ENCODE results near the gene PAH.

The PAH gene

GRCh38 chr12:102917026-102917787 lies at the start of gene PAH:
Gene PAH (minus strand): TSS chr12:102917244. CDS start chr12:102917130, 114 bp downstream.
- no peak for DNase-seq (ENCODE audit: low read depth)

DNA sequence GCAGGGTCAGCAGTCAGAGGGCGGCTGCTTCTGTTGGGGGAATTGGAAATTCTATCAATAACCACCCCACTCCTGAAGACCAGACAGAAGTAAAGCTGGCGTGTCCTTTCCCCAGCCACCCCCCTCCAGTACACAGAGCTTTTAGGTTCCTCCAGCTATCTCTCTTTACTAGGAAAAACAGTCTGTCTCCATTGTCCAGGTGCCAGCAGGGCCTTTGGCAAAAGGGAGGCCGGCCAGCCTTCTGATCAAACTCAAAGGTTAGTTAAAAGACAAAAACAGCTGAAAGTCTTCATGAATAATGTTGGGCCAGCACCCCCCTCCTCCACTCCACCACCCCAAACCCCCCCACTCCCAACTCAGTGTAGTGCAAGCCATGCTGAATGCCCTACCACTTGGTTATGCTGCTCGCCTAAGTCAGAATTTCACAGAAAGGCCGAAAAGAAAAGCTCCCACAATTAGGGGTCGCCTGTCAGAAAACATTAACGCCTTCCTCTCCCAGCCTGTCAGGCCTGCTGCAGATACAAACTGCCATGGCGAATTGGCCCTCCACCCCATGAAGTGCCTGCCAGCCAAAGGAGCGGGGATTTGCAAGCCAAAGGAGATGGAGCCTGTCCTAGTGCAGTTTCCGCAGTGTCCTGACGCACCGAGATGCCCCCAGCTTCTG lies 49.3 kb upstream of the PAH start:
- DNase-seq (ENCODE audit: low read depth) = no peak

DNA sequence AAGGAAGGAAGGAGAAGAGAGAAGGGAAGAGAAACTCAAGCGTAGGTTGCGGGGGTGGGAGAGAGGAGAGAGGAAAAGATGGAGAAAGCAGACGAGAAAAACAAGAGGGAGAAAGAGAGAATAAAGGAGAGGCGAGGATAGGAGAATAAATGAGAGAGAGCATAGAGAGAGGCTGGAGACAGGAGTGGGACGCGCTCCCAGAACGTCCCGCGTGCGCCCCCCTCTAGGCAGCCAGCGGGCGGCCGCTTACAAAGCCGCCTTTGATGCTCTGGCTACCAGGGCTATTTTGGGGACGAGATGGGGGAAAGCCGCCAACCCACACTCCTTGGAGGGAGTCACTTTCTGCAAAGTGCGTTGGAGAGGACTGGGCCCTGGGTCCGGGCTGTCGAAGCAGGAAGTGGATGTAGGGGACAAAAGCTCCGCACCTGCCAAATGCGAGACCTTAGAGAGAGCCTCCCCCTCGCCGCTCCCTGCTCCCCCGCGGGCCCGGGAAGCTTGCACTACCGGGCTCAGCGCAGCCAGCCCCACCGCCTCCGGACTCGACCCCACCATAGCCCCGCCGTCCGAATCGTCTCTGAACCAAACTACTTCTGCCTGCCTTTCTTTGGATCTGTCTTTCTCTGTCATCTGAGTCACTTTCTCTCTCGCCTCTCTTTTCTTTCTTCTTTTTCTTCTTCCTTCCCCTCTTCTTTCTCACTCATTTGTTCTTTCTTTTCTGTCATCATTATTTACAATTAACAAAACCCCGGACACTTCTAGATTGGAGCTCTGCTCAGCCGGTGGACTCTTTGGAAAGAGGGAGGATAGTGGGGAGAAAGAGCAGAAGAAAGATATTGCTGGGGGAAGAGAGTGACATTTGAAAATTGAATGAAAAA lies 48.5 kb upstream of the PAH start:
- no peak for DNase-seq (ENCODE audit: low read depth)

GRCh38 chr12:102964872-102965271 lies 47.8 kb upstream of the PAH start:
- no peak for DNase-seq (ENCODE audit: low read depth)

DNA sequence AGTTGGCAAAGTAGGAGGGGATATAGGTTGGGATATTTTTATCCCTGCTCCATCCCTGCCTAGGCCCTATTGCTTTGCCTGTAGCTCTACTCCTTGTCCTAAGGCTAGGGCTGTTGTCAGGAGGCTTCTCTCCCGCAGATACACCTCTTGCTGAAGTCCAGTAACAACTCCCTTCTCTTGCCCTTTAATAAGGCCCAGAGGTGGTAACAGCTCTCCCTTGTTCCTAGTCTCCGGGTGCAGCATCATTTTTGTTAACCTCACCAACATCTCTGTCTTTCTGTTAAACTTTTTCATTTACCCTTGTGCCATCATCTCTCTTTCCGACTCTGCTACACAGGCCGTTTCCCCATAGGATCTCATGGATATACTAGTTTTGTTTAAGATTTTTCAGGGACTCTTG lies 46.8 kb upstream of the PAH start:
- no peak for DNase-seq (ENCODE audit: low read depth)

- DNase-seq (ENCODE audit: low read depth) = no peak
These were observed 45.9 kb upstream of the PAH start for GRCh38 chr12:102962986-102963385.

GRCh38 chr12:102962532-102962931 lies 45.5 kb upstream of the PAH start:
- DNase-seq (ENCODE audit: low read depth) = no peak

GRCh38 chr12:102961466-102961855 lies 44.4 kb upstream of the PAH start:
- DNase-seq (ENCODE audit: low read depth) = no peak

DNA sequence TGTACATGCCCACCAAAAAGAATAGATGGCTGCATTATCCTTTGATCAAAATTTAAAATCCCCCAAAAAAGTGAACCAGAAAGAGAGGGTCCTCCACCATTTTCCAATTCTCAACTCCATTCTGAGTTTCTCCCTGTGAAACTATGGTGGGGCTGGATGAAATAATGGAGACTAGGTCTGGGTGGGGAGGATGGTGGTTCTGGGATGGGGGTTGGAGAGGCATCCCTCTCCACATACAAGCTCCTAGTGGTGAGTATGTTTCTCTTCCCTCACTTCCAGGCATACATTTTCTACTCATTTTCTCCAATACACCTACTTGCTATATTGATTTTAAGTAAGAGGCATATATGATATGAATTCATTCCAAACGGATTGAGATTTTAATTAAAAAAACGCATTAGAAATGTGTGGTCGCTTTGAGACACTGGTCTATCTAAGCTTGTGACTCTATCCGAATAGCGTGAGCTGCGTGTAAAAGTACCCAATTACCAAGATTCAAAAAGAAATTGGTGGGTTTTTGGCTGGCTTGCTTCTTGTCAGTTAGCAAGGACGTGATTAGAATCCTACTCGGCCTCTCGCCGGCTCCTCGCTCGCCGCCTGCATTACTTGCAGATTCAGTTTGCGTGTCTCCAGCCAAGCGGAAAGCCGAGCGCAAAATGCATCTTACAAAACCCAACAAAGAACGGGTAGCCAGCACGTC lies 43.9 kb upstream of the PAH start:
- no peak for DNase-seq (ENCODE audit: low read depth)

- no peak for DNase-seq (ENCODE audit: low read depth)
These were observed 42.3 kb upstream of the PAH start for GRCh38 chr12:102959391-102959790.

- no peak for DNase-seq (ENCODE audit: low read depth)
These were observed 41.8 kb upstream of the PAH start for GRCh38 chr12:102958830-102959176.

DNA sequence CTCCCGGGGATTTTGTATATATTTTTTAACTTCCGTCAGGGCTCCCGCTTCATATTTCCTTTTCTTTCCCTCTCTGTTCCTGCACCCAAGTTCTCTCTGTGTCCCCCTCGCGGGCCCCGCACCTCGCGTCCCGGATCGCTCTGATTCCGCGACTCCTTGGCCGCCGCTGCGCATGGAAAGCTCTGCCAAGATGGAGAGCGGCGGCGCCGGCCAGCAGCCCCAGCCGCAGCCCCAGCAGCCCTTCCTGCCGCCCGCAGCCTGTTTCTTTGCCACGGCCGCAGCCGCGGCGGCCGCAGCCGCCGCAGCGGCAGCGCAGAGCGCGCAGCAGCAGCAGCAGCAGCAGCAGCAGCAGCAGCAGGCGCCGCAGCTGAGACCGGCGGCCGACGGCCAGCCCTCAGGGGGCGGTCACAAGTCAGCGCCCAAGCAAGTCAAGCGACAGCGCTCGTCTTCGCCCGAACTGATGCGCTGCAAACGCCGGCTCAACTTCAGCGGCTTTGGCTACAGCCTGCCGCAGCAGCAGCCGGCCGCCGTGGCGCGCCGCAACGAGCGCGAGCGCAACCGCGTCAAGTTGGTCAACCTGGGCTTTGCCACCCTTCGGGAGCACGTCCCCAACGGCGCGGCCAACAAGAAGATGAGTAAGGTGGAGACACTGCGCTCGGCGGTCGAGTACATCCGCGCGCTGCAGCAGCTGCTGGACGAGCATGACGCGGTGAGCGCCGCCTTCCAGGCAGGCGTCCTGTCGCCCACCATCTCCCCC lies 41.2 kb upstream of the PAH start:
- peak; percentile 60 for DNase-seq (ENCODE audit: low read depth)

DNA sequence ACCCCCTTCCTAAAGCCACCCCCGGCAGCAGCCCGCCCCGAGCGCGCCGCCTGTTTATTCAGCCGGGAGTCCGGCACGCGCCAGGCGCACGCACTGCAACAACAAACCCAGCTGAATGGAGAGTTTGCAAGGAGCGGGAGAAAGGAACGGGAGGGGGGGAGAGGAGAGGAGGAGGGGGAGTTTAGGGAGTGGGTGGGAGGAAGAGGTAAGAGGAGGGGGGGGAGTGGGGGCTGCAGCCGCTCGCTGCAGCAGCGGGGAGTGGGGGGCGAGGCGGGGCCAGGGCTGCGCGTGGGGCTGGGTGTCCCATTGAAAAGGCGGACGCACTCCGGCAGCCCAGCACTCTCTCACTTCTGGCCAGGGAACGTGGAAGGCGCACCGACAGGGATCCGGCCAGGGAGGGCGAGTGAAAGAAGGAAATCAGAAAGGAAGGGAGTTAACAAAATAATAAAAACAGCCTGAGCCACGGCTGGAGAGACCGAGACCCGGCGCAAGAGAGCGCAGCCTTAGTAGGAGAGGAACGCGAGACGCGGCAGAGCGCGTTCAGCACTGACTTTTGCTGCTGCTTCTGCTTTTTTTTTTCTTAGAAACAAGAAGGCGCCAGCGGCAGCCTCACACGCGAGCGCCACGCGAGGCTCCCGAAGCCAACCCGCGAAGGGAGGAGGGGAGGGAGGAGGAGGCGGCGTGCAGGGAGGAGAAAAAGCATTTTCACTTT lies 40.5 kb upstream of the PAH start, which contains the start of gene ASCL1:
ASCL1 (plus strand) TSS at position 336 of the 712 bp plus-strand sequence. CDS start 571 bp downstream, outside the sequence.
- peak; percentile 45 for DNase-seq (ENCODE audit: low read depth)

DNA sequence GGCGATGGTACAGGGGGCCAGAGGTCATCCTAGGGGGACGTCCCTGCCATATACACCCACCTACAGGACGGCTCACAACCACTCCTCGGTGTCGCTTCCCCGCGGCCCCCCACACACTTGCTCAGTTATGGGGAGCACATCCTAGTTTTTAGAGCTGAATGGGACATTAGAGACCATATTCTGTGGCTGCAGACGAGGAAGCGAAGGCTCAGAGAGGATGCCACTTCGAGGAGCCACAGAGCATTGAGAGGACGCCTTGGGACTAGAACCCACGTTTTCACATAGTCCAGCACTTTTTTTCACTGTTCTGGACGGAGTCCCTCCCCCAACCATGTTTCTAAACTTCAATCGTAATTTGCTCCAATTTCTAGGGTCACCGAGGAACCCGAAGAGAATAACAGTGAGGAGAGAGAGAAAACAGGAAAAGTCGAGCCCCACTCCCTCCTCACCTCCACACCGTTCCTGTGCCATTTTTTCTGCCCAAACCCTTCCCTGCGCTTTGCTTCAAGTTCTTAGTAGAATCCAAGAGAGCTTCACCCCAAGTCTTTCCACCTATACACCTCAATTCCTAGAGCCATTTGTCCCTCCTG lies 39.8 kb upstream of the PAH start:
- no peak for DNase-seq (ENCODE audit: low read depth)

GRCh38 chr12:102955926-102956737 lies 39.1 kb upstream of the PAH start:
- DNase-seq (ENCODE audit: low read depth) = no peak

DNA sequence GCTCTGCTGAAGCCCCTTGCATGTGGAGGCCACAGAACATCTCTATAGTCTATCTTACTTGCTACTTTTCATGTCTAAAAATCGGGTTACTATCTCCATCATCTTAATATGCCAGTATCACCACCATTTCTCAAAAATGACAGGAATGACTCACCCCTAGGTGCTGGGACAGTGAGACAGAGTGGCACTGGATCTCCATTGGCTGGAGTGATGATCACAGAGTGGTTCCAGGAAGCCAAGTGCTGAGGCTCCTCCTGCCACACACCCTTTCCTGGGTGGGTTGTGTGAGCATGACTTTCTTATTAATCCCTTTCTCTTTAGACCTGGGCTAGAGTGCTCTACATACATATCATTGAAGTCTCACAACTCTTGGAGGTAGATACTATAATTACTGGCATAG lies 37.1 kb upstream of the PAH start:
- DNase-seq (ENCODE audit: low read depth) = no peak

DNA sequence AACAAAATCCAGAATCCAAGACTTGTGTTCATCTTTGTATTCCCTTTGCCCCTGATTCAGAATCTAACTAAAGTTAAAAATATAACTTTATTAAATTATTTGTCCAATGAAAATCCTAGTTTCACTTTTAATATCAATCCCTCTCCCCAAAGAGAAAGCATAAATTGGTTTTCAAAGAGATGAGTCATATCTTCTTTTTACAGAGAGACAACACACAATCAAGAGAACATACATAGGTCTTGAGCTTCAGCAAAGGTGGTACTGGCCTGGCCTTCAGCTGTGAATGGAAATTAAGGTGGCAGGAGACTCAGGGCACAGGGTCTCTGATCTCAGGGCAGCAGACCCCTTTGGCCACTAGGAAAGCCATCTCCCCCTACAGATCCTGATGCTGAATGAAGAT lies 36.2 kb upstream of the PAH start:
- DNase-seq (ENCODE audit: low read depth) = no peak

GRCh38 chr12:102951841-102952240 lies 34.8 kb upstream of the PAH start:
- no peak for DNase-seq (ENCODE audit: low read depth)

DNA sequence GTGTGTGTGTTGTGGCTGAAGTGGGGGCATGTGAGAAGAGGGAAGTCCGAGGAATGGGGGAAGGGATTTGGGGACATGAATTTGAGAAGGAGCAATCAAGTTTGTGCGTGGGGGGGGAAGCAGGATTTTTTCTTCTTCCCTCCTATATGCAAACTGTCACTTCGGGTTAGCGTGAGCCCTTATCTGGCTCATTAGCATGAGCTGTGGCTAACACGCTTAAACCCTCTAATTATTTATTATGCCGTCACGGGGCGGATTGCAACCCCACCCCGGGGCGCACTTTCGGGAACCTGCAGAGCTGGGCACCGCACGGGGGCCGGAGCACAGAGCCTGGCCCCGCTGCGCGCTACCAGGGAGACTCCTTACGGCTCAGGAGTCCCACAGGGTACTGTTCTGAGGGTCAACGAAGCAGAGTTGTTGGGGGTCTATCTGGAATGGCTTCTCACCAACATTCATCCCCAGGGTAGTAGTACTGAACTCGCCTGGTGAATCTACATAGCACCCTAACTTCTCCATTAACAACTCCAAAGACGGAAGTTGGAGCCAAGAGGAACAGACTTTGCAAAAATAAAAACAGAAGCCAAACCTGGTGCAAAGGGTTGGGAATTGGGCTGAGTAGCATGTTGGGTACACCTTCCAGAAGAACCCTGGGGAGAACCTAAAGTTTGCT lies 34.0 kb upstream of the PAH start:
- DNase-seq (ENCODE audit: low read depth) = no peak
